Kidney epithelial cell (primary cell): ENCODE measurements around the gene CLPSL2. TPM values are rescaled to one million over a fixed set of nuclear protein-coding genes. Genes with fewer than 3 reads are reported as not detected.

Source experiments
- DNase-seq: peaks from one replicate; pipeline ENCODE4 v3.0.0-alpha.2; 2010; ENCODE audit warnings: low read depth
- H3K27me3 ChIP-seq: 2 replicates; pipeline ENCODE4 v1.6.0; 2011; ENCODE audit warnings: low read length; ENCODE audit not compliant: control insufficient read depth, insufficient read depth
- H3K36me3 ChIP-seq: 2 replicates; pipeline ENCODE4 v1.5.1; 2011; ENCODE audit warnings: low read length; ENCODE audit not compliant: control insufficient read depth, insufficient read depth
- H3K4me3 ChIP-seq: 2 replicates; pipeline ENCODE4 v1.5.1; 2011; ENCODE audit warnings: low read depth, mild to moderate bottlenecking, control low read depth, low read length
- total RNA-seq: library from RNA; depleted of rRNA; stranded (reverse); fragments of >200 nt; gene quantifications from 2 replicates; pipeline ENCODE4 v1.2.3, GENCODE V29; 2015
- TF ChIP-seq, protein P1 (sequence below): IDR thresholded peaks from 2 replicates; pipeline ENCODE4 v1.5.1; 2011; ENCODE audit warnings: mild to moderate bottlenecking, moderate library complexity, low read length, control low read depth, inconsistent platforms; ENCODE audit not compliant: insufficient read depth, poor library complexity, severe bottlenecking

Gene CLPSL2
- total RNA-seq, 1 donor from 2014 or later, result not detected

- Histone ChIP-seq H3K4me3 (no peak overlapping the region), H3K27me3 (peaks cover 2% of the 10 kb centered on the region), H3K36me3 (no peaks in the 10 kb centered on the region)
- TF ChIP-seq, protein P1, sequence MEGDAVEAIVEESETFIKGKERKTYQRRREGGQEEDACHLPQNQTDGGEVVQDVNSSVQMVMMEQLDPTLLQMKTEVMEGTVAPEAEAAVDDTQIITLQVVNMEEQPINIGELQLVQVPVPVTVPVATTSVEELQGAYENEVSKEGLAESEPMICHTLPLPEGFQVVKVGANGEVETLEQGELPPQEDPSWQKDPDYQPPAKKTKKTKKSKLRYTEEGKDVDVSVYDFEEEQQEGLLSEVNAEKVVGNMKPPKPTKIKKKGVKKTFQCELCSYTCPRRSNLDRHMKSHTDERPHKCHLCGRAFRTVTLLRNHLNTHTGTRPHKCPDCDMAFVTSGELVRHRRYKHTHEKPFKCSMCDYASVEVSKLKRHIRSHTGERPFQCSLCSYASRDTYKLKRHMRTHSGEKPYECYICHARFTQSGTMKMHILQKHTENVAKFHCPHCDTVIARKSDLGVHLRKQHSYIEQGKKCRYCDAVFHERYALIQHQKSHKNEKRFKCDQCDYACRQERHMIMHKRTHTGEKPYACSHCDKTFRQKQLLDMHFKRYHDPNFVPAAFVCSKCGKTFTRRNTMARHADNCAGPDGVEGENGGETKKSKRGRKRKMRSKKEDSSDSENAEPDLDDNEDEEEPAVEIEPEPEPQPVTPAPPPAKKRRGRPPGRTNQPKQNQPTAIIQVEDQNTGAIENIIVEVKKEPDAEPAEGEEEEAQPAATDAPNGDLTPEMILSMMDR, result no peak
- DNase-seq, result no peak
Measured at GRCh38 chr6:35795453-35796071, 19.2 kb downstream of the CLPSL2 start.

GRCh38 chr6:35796236-35796635 is 19.8 kb downstream of the CLPSL2 start:
- DNase-seq, result no peak

GRCh38 chr6:35797837-35798526 is 21.6 kb downstream of the CLPSL2 start:
- TF ChIP-seq, protein P1, result no peak
- Histone ChIP-seq H3K27me3 (peaks cover 2% of the 10 kb centered on the region), H3K4me3 (no peak overlapping the region), H3K36me3 (no peaks in the 10 kb centered on the region)
- no peak for DNase-seq

More at GRCh38 chr6:35796236-35796635, 19.8 kb downstream of the CLPSL2 start:
- Histone ChIP-seq H3K36me3 (no peaks in the 10 kb centered on the region), H3K4me3 (no peak overlapping the region), H3K27me3 (peaks cover 2% of the 10 kb centered on the region)
- TF ChIP-seq, protein P1, result no peak

DNA sequence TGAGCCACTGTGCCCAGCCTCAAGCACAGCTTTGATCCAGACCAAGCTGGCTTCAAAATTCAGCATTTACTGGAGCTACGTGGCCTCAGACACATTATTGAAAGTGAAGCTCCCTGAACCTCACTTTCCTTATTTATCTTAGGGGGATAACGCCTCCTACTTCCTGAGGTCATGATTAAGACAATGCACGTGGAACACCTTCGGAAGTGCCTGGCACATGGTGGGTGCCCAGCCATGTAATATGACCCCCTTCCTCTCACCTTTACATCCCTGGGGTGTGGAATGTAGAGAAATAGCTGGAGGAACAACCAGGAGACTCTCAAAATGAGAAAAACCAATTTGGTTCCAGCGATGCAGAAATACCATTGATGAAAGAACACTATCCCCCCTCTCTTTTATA is 22.3 kb downstream of the CLPSL2 start:
- no peak for DNase-seq
- TF ChIP-seq, protein P1, result no peak

GRCh38 chr6:35801148-35801547 is 24.8 kb downstream of the CLPSL2 start:
- TF ChIP-seq, protein P1, result no peak
- Histone ChIP-seq H3K4me3 (no peak overlapping the region), H3K27me3 (peaks cover 4% of the 10 kb centered on the region), H3K36me3 (no peaks in the 10 kb centered on the region)
- DNase-seq, result no peak

More for the DNA sequence above, 22.3 kb downstream of the CLPSL2 start:
- H3K36me3 ChIP-seq, result no peaks in the 10 kb centered on the region
- no peak overlapping the region for H3K4me3 ChIP-seq
- H3K27me3 ChIP-seq, result peaks cover 2% of the 10 kb centered on the region
